Measurements from ENCODE around the gene RANBP9.

RANBP9 gene

DNA sequence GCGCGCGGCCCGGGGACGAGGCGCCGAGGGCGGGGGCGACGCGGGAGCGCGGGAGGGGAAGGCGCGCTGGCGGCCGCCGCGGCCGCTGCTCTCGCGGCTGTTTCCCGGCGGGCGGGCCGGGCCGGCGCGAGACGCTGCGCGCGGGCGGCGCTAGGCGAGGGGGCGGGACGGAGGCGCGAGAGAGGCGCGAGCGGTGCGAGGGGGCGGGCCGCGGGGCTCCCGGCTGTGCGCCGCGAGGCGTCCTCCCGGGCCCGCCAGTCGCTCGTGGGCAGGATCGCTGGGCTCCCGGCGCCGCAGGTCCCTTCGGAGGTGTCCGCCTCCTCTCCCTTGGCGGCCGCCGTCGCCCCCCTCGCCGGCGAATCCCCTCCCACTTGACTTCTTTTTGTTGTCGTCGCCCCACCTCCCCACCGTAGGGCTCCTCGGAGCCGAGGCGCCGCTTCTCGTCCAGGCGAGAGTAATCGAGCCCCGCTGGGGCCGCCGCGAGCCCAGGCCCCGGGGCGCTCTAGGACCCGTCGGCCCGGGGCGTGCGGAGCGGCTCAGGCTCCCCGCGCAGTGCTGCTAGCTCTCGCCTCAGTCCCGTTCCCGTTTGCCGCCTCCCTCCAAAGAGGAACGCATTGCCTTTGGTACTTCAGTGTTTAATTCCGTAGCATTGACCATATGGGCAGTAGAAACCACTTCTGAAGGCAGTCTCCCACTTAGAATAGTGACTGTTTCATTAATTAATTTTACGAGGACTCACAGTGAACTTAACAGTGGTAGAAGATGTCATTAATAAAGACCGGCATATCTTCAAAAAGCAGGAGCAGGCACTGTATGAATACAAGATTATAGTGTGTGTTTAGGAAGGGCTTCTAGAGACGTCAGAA is at the start of gene RANBP9:
Gene RANBP9 (minus strand): TSS at position 103 of the 866 bp plus-strand sequence. CDS start 330 bp downstream, outside the sequence.
- peak; percentile 86 for DNase-seq (ENCODE audit: low read depth in 2 of 2)

- DNase-seq (ENCODE audit: low read depth in 2 of 2), result peak in 1 of 2 experiments; percentile 53
Measured at GRCh38 chr6:13760307-13761304, 49.0 kb upstream of the RANBP9 start.

GRCh38 chr6:13759025-13759424 is 47.4 kb upstream of the RANBP9 start:
- DNase-seq (ENCODE audit: low read depth in 2 of 2), result no peak

GRCh38 chr6:13754644-13755043 is 43.0 kb upstream of the RANBP9 start:
- DNase-seq (ENCODE audit: low read depth in 2 of 2), result no peak

GRCh38 chr6:13743736-13744127 is 32.1 kb upstream of the RANBP9 start:
- no peak for DNase-seq (ENCODE audit: low read depth in 2 of 2)

GRCh38 chr6:13742961-13743735 is 31.5 kb upstream of the RANBP9 start:
- no peak for DNase-seq (ENCODE audit: low read depth in 2 of 2)

DNA sequence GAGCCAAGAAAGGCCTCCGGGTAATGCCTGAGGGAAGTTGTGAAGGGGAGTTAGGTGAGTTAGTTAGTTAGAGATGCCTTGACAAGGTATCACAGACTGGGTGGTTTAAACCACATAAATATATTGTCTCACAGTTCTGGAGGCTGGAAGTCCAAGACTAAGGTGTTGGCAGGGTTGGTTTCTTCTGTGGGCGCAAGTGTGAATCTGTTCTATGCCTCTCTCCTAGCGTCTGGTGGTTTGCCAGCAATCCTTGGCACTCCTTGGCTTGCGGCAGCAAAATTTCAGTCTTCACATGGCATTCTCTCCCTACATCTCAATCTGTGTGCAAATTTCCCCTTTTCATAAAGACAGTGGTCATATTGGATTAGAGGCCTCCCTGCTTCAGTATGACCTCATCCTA is 29.7 kb upstream of the RANBP9 start:
- no peak for DNase-seq (ENCODE audit: low read depth in 2 of 2)

DNA sequence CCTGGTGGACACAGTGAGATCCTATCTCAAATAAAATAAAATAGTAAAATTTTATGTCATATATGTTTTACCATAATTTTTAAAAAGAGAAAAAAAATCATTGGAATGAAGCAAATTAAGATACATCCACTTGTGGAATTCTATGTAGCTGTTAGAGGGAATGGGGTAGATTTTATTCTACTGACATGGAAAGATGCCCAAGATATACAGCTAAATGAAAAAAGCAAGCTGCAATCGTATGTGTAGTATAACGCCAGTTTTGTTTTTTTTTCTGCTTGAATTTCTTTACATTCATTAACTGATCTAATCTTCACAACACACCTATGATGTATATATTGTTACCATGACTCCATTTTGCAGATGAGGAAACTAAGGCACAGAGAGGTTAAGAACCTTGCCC is 23.4 kb upstream of the RANBP9 start:
- no peak for DNase-seq (ENCODE audit: low read depth in 2 of 2)

GRCh38 chr6:13733178-13733887 is 21.7 kb upstream of the RANBP9 start:
- DNase-seq (ENCODE audit: low read depth in 2 of 2), result peak; percentile 83 to 86

GRCh38 chr6:13730704-13731103 is 19.1 kb upstream of the RANBP9 start:
- DNase-seq (ENCODE audit: low read depth in 2 of 2), result no peak

GRCh38 chr6:13729891-13730290 is 18.3 kb upstream of the RANBP9 start:
- peak; percentile 59 to 60 for DNase-seq (ENCODE audit: low read depth in 2 of 2)

- no peak for DNase-seq (ENCODE audit: low read depth in 2 of 2)
Measured at GRCh38 chr6:13725570-13725969, 13.9 kb upstream of the RANBP9 start.

- no peak for DNase-seq (ENCODE audit: low read depth in 2 of 2)
Measured at GRCh38 chr6:13725052-13725451, 13.4 kb upstream of the RANBP9 start.

- DNase-seq (ENCODE audit: low read depth in 2 of 2), result no peak
Measured at GRCh38 chr6:13724182-13724581, 12.5 kb upstream of the RANBP9 start.

- no peak for DNase-seq (ENCODE audit: low read depth in 2 of 2)
Measured at GRCh38 chr6:13722880-13723279, 11.2 kb upstream of the RANBP9 start.

DNA sequence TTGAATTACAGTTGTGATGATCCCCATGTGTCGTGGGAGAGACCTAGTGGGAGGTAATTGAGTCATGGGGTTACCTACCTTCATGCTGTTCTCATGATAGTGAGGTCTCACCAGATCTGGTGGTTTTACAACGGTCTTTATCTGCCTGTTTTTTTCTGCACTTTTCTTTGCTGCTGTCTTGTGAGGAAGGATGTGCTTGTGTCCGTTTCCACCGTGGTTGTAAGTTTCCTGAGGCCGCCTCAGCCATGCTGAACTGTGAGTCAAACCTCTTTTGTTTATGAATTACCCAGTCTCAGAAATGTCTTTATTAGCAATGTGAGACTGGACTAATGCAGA is 6.5 kb upstream of the RANBP9 start:
- no peak for DNase-seq (ENCODE audit: low read depth in 2 of 2)

DNA sequence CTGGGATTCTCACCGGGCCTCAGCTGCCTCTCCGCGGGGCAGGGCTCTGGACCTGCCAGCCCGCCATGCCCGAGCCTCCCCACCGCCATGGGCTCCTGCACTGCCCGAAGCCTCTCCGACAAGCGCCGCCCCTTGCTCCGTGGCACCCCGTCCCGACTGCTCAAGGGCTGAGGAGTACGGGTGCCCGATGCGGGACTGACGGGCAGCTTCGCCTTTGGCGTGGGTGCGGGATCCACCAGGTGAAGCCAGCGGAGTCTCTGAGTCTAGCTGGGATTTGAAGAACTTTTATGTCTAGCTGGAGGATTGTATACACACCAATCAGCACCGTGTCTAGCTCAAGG is 5.3 kb upstream of the RANBP9 start:
- DNase-seq (ENCODE audit: low read depth in 2 of 2), result no peak

DNA sequence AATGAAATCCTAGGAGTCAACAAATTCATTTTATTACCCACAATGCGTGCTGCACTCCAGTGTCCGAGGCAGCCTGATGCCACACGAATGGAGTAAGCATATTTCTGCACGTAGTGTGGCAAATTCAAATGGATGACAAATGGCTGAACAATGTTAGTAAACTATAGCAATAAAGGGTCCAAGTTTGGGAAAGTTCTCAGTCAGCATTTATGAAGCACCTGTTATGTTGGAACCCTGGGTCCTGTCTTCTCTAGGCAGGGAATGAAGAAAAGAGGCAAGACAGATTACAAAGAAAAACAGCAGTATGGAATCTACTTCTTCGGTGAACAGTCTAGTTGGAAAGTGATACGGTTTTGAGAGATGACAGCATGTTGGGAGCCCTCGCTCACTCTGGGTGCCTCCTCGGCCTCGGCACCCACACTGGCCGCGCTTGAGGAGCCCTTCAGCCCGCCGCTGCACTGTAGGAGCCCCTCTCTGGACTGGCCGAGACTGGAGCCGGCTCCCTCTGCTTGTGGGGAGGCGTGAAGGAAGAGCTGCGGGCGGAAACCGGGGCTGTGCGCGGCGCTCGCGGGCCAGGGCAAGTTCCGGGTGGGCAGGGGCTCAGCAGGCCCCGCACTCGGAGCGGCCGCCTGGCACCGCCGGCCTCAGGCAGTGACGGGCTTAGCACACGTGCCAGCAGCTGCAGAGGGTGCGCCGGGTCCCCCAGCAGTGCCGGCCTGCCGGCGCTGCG is 4.8 kb upstream of the RANBP9 start:
- no peak for DNase-seq (ENCODE audit: low read depth in 2 of 2)

GRCh38 chr6:13715444-13715883 is 3.8 kb upstream of the RANBP9 start:
- no peak for DNase-seq (ENCODE audit: low read depth in 2 of 2)

- DNase-seq (ENCODE audit: low read depth in 2 of 2), result no peak
Measured at GRCh38 chr6:13712599-13712898, 914 bp upstream of the RANBP9 start.

- DNase-seq (ENCODE audit: low read depth in 2 of 2), result no peak
Measured at GRCh38 chr6:13711324-13711732, 307 bp downstream of the RANBP9 start.
